ENCODE measurements around the gene OBSCN. TPM values are rescaled to one million over a fixed set of nuclear protein-coding genes. Genes with fewer than 3 reads are reported as not detected.

The OBSCN gene
- total and polyA plus RNA-seq, 10 of the 15 experiments (the other 5 are each of a cell fraction or from before 2014, with no cell fraction given): 0.01 to 0.36 (median 0.08) TPM; not detected in 2

DNA sequence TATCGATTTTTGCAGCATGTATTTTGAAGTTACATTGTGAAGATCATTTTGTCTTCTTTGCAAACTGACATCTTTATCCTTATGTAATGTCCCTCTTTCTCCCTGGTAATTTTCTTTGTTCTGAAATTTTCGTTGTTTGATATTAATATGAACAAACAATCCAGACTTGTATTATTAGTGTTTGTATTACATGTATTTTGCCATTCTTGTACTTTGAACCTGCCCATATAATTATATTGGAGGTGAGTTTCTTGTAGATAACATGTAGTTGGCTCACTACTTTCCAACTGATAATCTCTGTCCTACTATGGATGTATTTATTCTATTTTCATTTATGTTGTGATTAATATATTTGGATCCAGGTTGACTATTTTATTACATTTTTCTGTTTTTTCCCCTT is 27.1 kb downstream of the OBSCN start:
- no peak for FAIRE-seq
- intact Hi-C loops (cut with micrococcal nuclease; ENCODE audit: unreplicated experiment): no loop called here

More for the DNA sequence above, 27.1 kb downstream of the OBSCN start:
- Histone ChIP-seq H3K27me3 (replicated peaks in 1 of 2; ENCODE audit: control insufficient read depth in 2 of 2, insufficient read depth in 2 of 2, low read length in 1 of 2) (no peaks in the 10 kb centered on the region), H3K36me3 (ENCODE audit: control insufficient read depth in 2 of 2, insufficient read depth in 2 of 2, low read length in 1 of 2) (no peaks in the 10 kb centered on the region), H3K9me3 (replicated peaks; ENCODE audit: control insufficient read depth, insufficient read depth, low read length) (no peaks in the 10 kb centered on the region; the same call in 2 of the 3 replicates), H3K4me3 (no peak overlapping the region), H4K20me1 (ENCODE audit: control insufficient read depth, insufficient read depth) (no peaks in the 10 kb centered on the region), H3K79me2 (ENCODE audit: control insufficient read depth, insufficient read depth, low read length) (no peaks in the 10 kb centered on the region), H3K9ac (ENCODE audit: control insufficient read depth, insufficient read depth, low read length) (no peak overlapping the region), H3K4me1 (ENCODE audit: control insufficient read depth, insufficient read depth, low read length) (no peaks in the 10 kb centered on the region), H3K4me2 (ENCODE audit: control insufficient read depth, insufficient read depth) (no peak overlapping the region), H3K27ac (ENCODE audit: control insufficient read depth, insufficient read depth) (no peak overlapping the region), H2AFZ (ENCODE audit: control insufficient read depth, low read depth, low read length) (no peak overlapping the region)
- CTCF ChIA-PET: no interaction called here
- POLR2A ChIA-PET: no interaction called here
- no TSS peak for BruUV-seq (replicated peaks)
- in situ Hi-C loops (cut with MboI): no loop called here
- WGBS (ENCODE audit: insufficient coverage, insufficient replicate concordance, low lambda C conversion rate, missing lambda C conversion rate): 38% methylated on average over 2 of the region's 2 CpGs
- ATAC-seq: no peak
- no peak for DNase-seq (ENCODE audit: low read depth, low spot score)
- SMC1A ChIA-PET (ENCODE audit: uncharacterized antibody, unreplicated experiment): no interaction called here
- no peak for TF ChIP-seq PRDM15 (CRISPR knock-in tag; IDR thresholded peaks at IDR 0.05)
- TF ChIP-seq BHLHE40 (IDR thresholded peaks at IDR 0.05; ENCODE audit: borderline replicate concordance in 1 of 2, low read depth in 2 of 2, low read length in 1 of 2): no peak
- TF ChIP-seq STAT3 (IDR thresholded peaks at IDR 0.05; ENCODE audit: low read depth, low read length): no peak
- RAD21 ChIA-PET (ENCODE audit: unreplicated experiment): no interaction called here
